Measurements from ENCODE around the gene ZRANB3. TPM values are rescaled to one million over a fixed set of nuclear protein-coding genes. Genes with fewer than 3 reads are reported as not detected.

ZRANB3 gene
- total and polyA plus RNA-seq, 2 experiments from 2014 or later = 10.5 to 16.8 TPM

GRCh38 chr2:135202751-135203150 lies 328.3 kb downstream of the ZRANB3 start:
- Histone ChIP-seq H3K4me2 (no peak overlapping the region), H3K27me3 (ENCODE audit: insufficient read depth) (no peaks in the 10 kb centered on the region), H2AFZ (no peak overlapping the region), H3K9me2 (ENCODE audit: insufficient read depth) (no peaks in the 10 kb centered on the region), H3K4me1 (ENCODE audit: insufficient read depth) (no peaks in the 10 kb centered on the region), H3K4me3 (no peak overlapping the region), H4K20me1 (replicated peaks; ENCODE audit: insufficient read depth) (no peaks in the 10 kb centered on the region), H3F3A (replicated peaks; ENCODE audit: low read depth) (no peaks in the 10 kb centered on the region), H3K27ac (ENCODE audit: low read depth) (no peak overlapping the region), H3K36me3 (ENCODE audit: insufficient read depth) (no peaks in the 10 kb centered on the region), H3K79me2 (replicated peaks; ENCODE audit: insufficient read depth) (no peaks in the 10 kb centered on the region)
- H3K36me3 Mint-ChIP-seq (ENCODE audit: low read depth) = no peaks in the 10 kb centered on the region
- DNase-seq (ENCODE audit: low spot score) (no peak), ATAC-seq (no peak)
- no peak for TF ChIP-seq ZNF114 (CRISPR knock-in tag; IDR thresholded peaks at IDR 0.05)
- no peak for TF ChIP-seq ZNF331 (CRISPR knock-in tag; IDR thresholded peaks at IDR 0.05; ENCODE audit: low read depth)
- no peak for TF ChIP-seq CTCF (conservative IDR thresholded peaks at IDR 0.05; ENCODE audit: low read depth in 2 of 2)
- TF ChIP-seq CREB1 (CRISPR knock-in tag; IDR thresholded peaks at IDR 0.05; ENCODE audit: low read depth) = no peak
- no peak for TF ChIP-seq ETS1 (IDR thresholded peaks at IDR 0.05)
- H3K27ac Mint-ChIP-seq = no peak overlapping the region
- H3K4me3 Mint-ChIP-seq = no peak overlapping the region
- no peaks in the 10 kb centered on the region for H3K27me3 Mint-ChIP-seq (ENCODE audit: insufficient read depth, low read depth, poor library complexity)
- no peaks in the 10 kb centered on the region for H3K4me1 Mint-ChIP-seq
- H3K9me3 Mint-ChIP-seq = no peaks in the 10 kb centered on the region

- Histone ChIP-seq H3F3A (replicated peaks; ENCODE audit: low read depth) (no peaks in the 10 kb centered on the region), H4K20me1 (replicated peaks; ENCODE audit: insufficient read depth) (no peaks in the 10 kb centered on the region), H3K36me3 (ENCODE audit: insufficient read depth) (no peaks in the 10 kb centered on the region), H3K9me2 (ENCODE audit: insufficient read depth) (no peaks in the 10 kb centered on the region), H2AFZ (no peak overlapping the region), H3K79me2 (replicated peaks; ENCODE audit: insufficient read depth) (no peaks in the 10 kb centered on the region), H3K4me3 (no peak overlapping the region), H3K27ac (ENCODE audit: low read depth) (no peak overlapping the region), H3K27me3 (ENCODE audit: insufficient read depth) (no peaks in the 10 kb centered on the region), H3K4me1 (ENCODE audit: insufficient read depth) (no peaks in the 10 kb centered on the region), H3K4me2 (no peak overlapping the region)
- Mint-ChIP-seq H3K9me3 (peaks cover 3% of the 10 kb centered on the region; the same call in 1 of the 3 replicates), H3K27ac (no peak overlapping the region), H3K4me3 (no peak overlapping the region), H3K27me3 (ENCODE audit: insufficient read depth, low read depth, poor library complexity) (no peaks in the 10 kb centered on the region), H3K36me3 (ENCODE audit: low read depth) (peaks cover 3% of the 10 kb centered on the region; the same call in 2 of the 3 replicates), H3K4me1 (no peaks in the 10 kb centered on the region)
- ATAC-seq = no peak
- DNase-seq (ENCODE audit: low spot score) = no peak
- TF ChIP-seq STAT1 (IDR thresholded peaks at IDR 0.05; ENCODE audit: unreplicated experiment) (no peak), ZNF331 (CRISPR knock-in tag; IDR thresholded peaks at IDR 0.05; ENCODE audit: low read depth) (no peak), NANOG (IDR thresholded peaks at IDR 0.05; ENCODE audit: borderline replicate concordance) (no peak), ZNF114 (CRISPR knock-in tag; IDR thresholded peaks at IDR 0.05) (no peak), ZNF462 (CRISPR knock-in tag; IDR thresholded peaks at IDR 0.05) (no peak), CTCF (conservative IDR thresholded peaks at IDR 0.05; ENCODE audit: low read depth in 2 of 2) (no peak), POLR2AphosphoS5 (IDR thresholded peaks at IDR 0.05; ENCODE audit: low read depth) (no peak), CREB1 (CRISPR knock-in tag; IDR thresholded peaks at IDR 0.05; ENCODE audit: low read depth) (no peak), EZH2phosphoT487 (IDR thresholded peaks at IDR 0.05; ENCODE audit: unreplicated experiment) (no peak)
Observed at GRCh38 chr2:135198481-135198880, 332.5 kb downstream of the ZRANB3 start.

Data from GM23338 (cell line).